Transverse colon (tissue), 4 donors: Measurements from ENCODE around the gene EXD3. TPM values are rescaled to one million over a fixed set of nuclear protein-coding genes. Genes with fewer than 3 reads are reported as not detected.

ENCODE experiments used
- DNase-seq: peaks from one replicate; pipeline ENCODE4 v3.0.0-alpha.2; 2019
- H3K27ac ChIP-seq, 4 donors: fragments of 200-600 bp; sonication (generic); 2 replicates each; pipeline ENCODE4 v1.5.1; 2016 to 2018; ENCODE audit warnings: inconsistent platforms in 4 of 4
- H3K27me3 ChIP-seq: fragments of 200-600 bp; sonication (generic); 2 replicates; pipeline ENCODE4 v1.5.1; 2017; ENCODE audit warnings: inconsistent platforms
- H3K36me3 ChIP-seq, 4 donors: fragments of 200-600 bp; sonication (generic); 2 replicates each; pipeline ENCODE4 v1.5.1; 2017 to 2019; ENCODE audit warnings: inconsistent platforms in 4 of 4
- H3K4me1 ChIP-seq, 4 donors: fragments of 200-600 bp; sonication (generic); 2 replicates each; pipeline ENCODE4 v1.5.1; 2017 to 2020; ENCODE audit warnings: inconsistent platforms in 4 of 4
- H3K4me3 ChIP-seq, 4 donors: fragments of 200-600 bp; sonication (generic); 1 replicate in 1 of 4; 2 replicates in 3 of 4; pipeline versions ENCODE4 v1.5.1 to v1.6.1; 2017 to 2019; ENCODE audit warnings: inconsistent platforms in 4 of 4
- H3K9me3 ChIP-seq, 2 donors: fragments of 200-600 bp; sonication (generic); 2 replicates each; pipeline ENCODE4 v1.5.1; 2017 to 2019; ENCODE audit warnings: inconsistent platforms in 2 of 2
- CTCF ChIP-seq, 5 experiments: fragments of 200-600 bp in 3 of 5; fragments of 450-650 bp in 2 of 5; sonication (generic) in 3 of 5; IDR thresholded peaks; 1 replicate in 2 of 5; 2 replicates in 3 of 5; pipeline ENCODE4 v1.5.1; 2016 to 2017; ENCODE audit warnings: antibody characterized with exemption in 5 of 5, inconsistent platforms in 3 of 5, mild to moderate bottlenecking in 2 of 5, moderate library complexity in 1 of 5
- EP300 ChIP-seq: sonication (generic); formaldehyde crosslinking; IDR thresholded peaks from one replicate; pipeline ENCODE4 v1.6.1; 2017; ENCODE audit warnings: antibody characterized with exemption, low read depth
- POLR2A ChIP-seq: fragments of 450-650 bp; IDR thresholded peaks from one replicate; pipeline ENCODE4 v1.6.1; 2016; ENCODE audit warnings: antibody characterized with exemption, mild to moderate bottlenecking, moderate library complexity
- POLR2AphosphoS5 ChIP-seq, 3 donors: sonication (generic); formaldehyde crosslinking; IDR thresholded peaks; one replicate each; pipeline ENCODE4 v1.6.1; 2016; ENCODE audit warnings: antibody characterized with exemption in 3 of 3
- WGBS, 2 donors: methylation state at CpG; one replicate each; pipeline ENCODE4 v1.1.5; 2018; ENCODE audit warnings: low coverage in 1 of 2; 5-methylcytosine and 5-hydroxymethylcytosine counted together
- in situ Hi-C, 4 donors: fragments of 200-750 bp; cut with MboI; loops; one replicate each; pipeline versions ENCODE4 v1.15.0 to v1.15.1; 2017; ENCODE audit warnings: low sequenced_read_pairs in 3 of 4, low pct_ligation_motif_present in 1 of 4, low pct_unique_long_range_greater_than_20kb in 1 of 4
- intact Hi-C: fragments of 100-400 bp; cut with DNase I; formaldehyde crosslinking; loops from one replicate; pipeline ENCODE4 v1.15.1; 2023; ENCODE audit warnings: low total_unique reads
- total RNA-seq, 4 donors: library from RNA; depleted of rRNA; stranded (reverse); fragments of >200 nt; gene quantifications; one replicate each; pipeline ENCODE4 v1.1.0, GENCODE V29; 2016

The EXD3 gene
- total RNA-seq, 4 donors from 2014 or later, result 47.6 to 228 (median 74.2) TPM

GRCh38 chr9:137438591-137439157, 15.7 kb upstream of the EXD3 start:
- in situ Hi-C loops (no loop called here), intact Hi-C loops (no loop called here)
- no peaks in the 10 kb centered on the region for H3K36me3 ChIP-seq
- H3K4me1 ChIP-seq, result peaks cover 20 to 40% (median 39%) of the 10 kb centered on the region in 4 donors
- WGBS, 2 donors, result 71% methylated on average over 12 of the region's 22 CpGs; no CpG with 5 or more reads in 1 of the 2 donors
- H3K4me3 ChIP-seq, result no peak overlapping the region
- H3K27me3 ChIP-seq, result peaks cover 30% of the 10 kb centered on the region
- H3K27ac ChIP-seq, result peak overlapping the region in 3 of 4 donors; percentile 20 to 71 (median 25)
- no peak for DNase-seq
- H3K9me3 ChIP-seq, result no peaks in the 10 kb centered on the region
- no peak for TF ChIP-seq POLR2A
- no peak for TF ChIP-seq POLR2AphosphoS5 (IDR thresholded peaks at IDR 0.05)
- no peak for TF ChIP-seq EP300
- no peak for TF ChIP-seq CTCF (IDR thresholded peaks at IDR 0.05)

- Histone ChIP-seq H3K4me3 (no peak overlapping the region), H3K9me3 (no peaks in the 10 kb centered on the region), H3K36me3 (no peaks in the 10 kb centered on the region), H3K27ac (peak overlapping the region; percentile 34 to 71 (median 44)), H3K27me3 (peaks cover 24% of the 10 kb centered on the region), H3K4me1 (peaks cover 20 to 40% (median 39%) of the 10 kb centered on the region in 4 donors)
- in situ Hi-C loops, result no loop called here
- TF ChIP-seq POLR2A, result no peak
- TF ChIP-seq POLR2AphosphoS5 (IDR thresholded peaks at IDR 0.05), result peak in 1 of 3 donors; percentile 21
- WGBS, 2 donors, result 48% methylated on average over 14 of the region's 40 CpGs; no CpG with 5 or more reads in 1 of the 2 donors
- no peak for DNase-seq
- intact Hi-C loops, result no loop called here
Observed at GRCh38 chr9:137437691-137438590, 15.0 kb upstream of the EXD3 start.

GRCh38 chr9:137436761-137437600, 14.0 kb upstream of the EXD3 start:
- no peak for TF ChIP-seq POLR2A
- peak in 2 of 3 donors; percentile 4 to 46 for TF ChIP-seq POLR2AphosphoS5 (IDR thresholded peaks at IDR 0.05)
- no peak for TF ChIP-seq EP300
- H3K4me1 ChIP-seq, result peaks cover 20 to 38% (median 36%) of the 10 kb centered on the region in 4 donors
- H3K27me3 ChIP-seq, result peaks cover 14% of the 10 kb centered on the region
- peak overlapping the region in 2 of 4 donors; percentile 6 to 17 for H3K4me3 ChIP-seq
- intact Hi-C loops, result no loop called here
- peak; percentile 58 for DNase-seq
- no peaks in the 10 kb centered on the region for H3K9me3 ChIP-seq
- no peaks in the 10 kb centered on the region for H3K36me3 ChIP-seq
- peak overlapping the region; percentile 34 to 71 (median 44) for H3K27ac ChIP-seq
- in situ Hi-C loops, result no loop called here
- WGBS, 2 donors, result 63% methylated on average over 24 of the region's 24 CpGs; no CpG with 5 or more reads in 1 of the 2 donors

- peaks cover 12 to 29% (median 28%) of the 10 kb centered on the region in 4 donors for H3K4me1 ChIP-seq
- TF ChIP-seq POLR2AphosphoS5 (IDR thresholded peaks at IDR 0.05) (peak in 2 of 3 donors; percentile 55 to 67), EP300 (no peak), CTCF (IDR thresholded peaks at IDR 0.05) (no peak), POLR2A (no peak)
- H3K4me3 ChIP-seq, result peak overlapping the region in 2 of 4 donors; percentile 6 to 17
- H3K36me3 ChIP-seq, result no peaks in the 10 kb centered on the region
- no peaks in the 10 kb centered on the region for H3K9me3 ChIP-seq
- in situ Hi-C loops, result no loop called here
- intact Hi-C loops, result no loop called here
- peak; percentile 86 for DNase-seq
- peaks cover 7% of the 10 kb centered on the region for H3K27me3 ChIP-seq
- 44% methylated on average over 28 of the region's 42 CpGs; no CpG with 5 or more reads in 1 of the 2 donors for WGBS, 2 donors
- H3K27ac ChIP-seq, result peak overlapping the region; percentile 8 to 71 (median 44)
Observed at GRCh38 chr9:137435980-137436760, 13.2 kb upstream of the EXD3 start.
